ENCODE data around the gene ZNF827. TPM values are rescaled to one million over a fixed set of nuclear protein-coding genes. Genes with fewer than 3 reads are reported as not detected.

The ZNF827 gene
- total RNA-seq, 1 experiment from 2014 or later = 22.4 TPM

GRCh38 chr4:145847764-145848163 is 90.9 kb downstream of the ZNF827 start:
- Histone ChIP-seq H4K20me1 (ENCODE audit: insufficient read depth) (no peaks in the 10 kb centered on the region), H2AFZ (no peak overlapping the region), H3K36me3 (ENCODE audit: low read depth) (0 out of 2 replicates have a peak, but pooled peaks cover 4% of the 10 kb centered on the region), H3K9me3 (ENCODE audit: insufficient read depth, low read depth) (no peaks in the 10 kb centered on the region), H3K9me2 (ENCODE audit: insufficient read depth) (no peaks in the 10 kb centered on the region), H3K27ac (no peak overlapping the region), H3K27me3 (ENCODE audit: insufficient read depth, low read depth) (no peaks in the 10 kb centered on the region), H3F3A (ENCODE audit: insufficient read depth, low read depth) (no peaks in the 10 kb centered on the region), H3K79me2 (ENCODE audit: low read depth) (no peaks in the 10 kb centered on the region), H3K4me2 (no peak overlapping the region), H3K4me1 (replicated peaks; ENCODE audit: insufficient read depth) (0 out of 2 replicates have a peak, but pooled peaks cover 4% of the 10 kb centered on the region), H3K4me3 (no peak overlapping the region)
- TF ChIP-seq CTCF (conservative IDR thresholded peaks at IDR 0.05) = no peak
- no peak for TF ChIP-seq EZH2 (IDR thresholded peaks at IDR 0.05; ENCODE audit: low read depth)
- CTCF ChIA-PET = no interaction called here
- POLR2A ChIA-PET (ENCODE audit: unreplicated experiment) = no interaction called here
- intact Hi-C loops (cut with micrococcal nuclease; ENCODE audit: unreplicated experiment) = no loop called here
- no TSS peak for BruUV-seq (replicated peaks)
- DNase-seq = no peak

GRCh38 chr4:145845118-145845517 is 93.5 kb downstream of the ZNF827 start:
- TF ChIP-seq EZH2 (IDR thresholded peaks at IDR 0.05; ENCODE audit: low read depth) (no peak), CTCF (conservative IDR thresholded peaks at IDR 0.05) (no peak)
- no TSS peak for BruUV-seq (replicated peaks)
- ChIA-PET POLR2A (ENCODE audit: unreplicated experiment) (no interaction called here), CTCF (no interaction called here)
- no peaks in the 10 kb centered on the region for H3K9me3 ChIP-seq (ENCODE audit: insufficient read depth, low read depth)
- H3K9me2 ChIP-seq (ENCODE audit: insufficient read depth) = no peaks in the 10 kb centered on the region
- 0 out of 2 replicates have a peak, but pooled peaks cover 4% of the 10 kb centered on the region for H3K36me3 ChIP-seq (ENCODE audit: low read depth)
- DNase-seq = no peak
- H3K27me3 ChIP-seq (ENCODE audit: insufficient read depth, low read depth) = no peaks in the 10 kb centered on the region
- H4K20me1 ChIP-seq (ENCODE audit: insufficient read depth) = no peaks in the 10 kb centered on the region
- no peaks in the 10 kb centered on the region for H3K79me2 ChIP-seq (ENCODE audit: low read depth)
- H2AFZ ChIP-seq = no peak overlapping the region
- H3K27ac ChIP-seq = no peak overlapping the region
- intact Hi-C loops (cut with micrococcal nuclease; ENCODE audit: unreplicated experiment) = no loop called here
- 0 out of 2 replicates have a peak, but pooled peaks cover 5% of the 10 kb centered on the region for H3K4me1 ChIP-seq (replicated peaks; ENCODE audit: insufficient read depth)
- H3K4me2 ChIP-seq = no peak overlapping the region
- H3F3A ChIP-seq (ENCODE audit: insufficient read depth, low read depth) = no peaks in the 10 kb centered on the region
- H3K4me3 ChIP-seq = no peak overlapping the region

DNA sequence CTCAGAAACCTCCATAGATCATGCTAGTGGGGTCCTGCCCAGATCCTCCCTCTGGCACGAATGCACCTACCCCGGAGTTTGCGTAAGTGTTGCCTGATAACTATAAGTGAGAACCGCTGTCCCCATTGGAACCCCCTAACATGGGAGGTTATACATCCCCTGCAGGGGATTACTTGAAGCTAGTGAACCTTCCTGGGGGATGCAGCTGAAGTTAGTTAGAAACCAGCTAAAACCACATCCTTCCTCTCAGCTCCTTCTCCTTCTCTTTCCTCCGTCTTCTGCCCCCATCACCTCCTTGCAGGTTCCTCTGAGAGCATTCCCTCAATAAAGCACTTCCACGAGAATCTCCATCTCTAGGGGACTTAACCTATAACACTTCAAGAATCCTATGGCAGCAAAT is 95.0 kb downstream of the ZNF827 start:
- Histone ChIP-seq H3K9me2 (ENCODE audit: insufficient read depth) (no peaks in the 10 kb centered on the region), H3K79me2 (ENCODE audit: low read depth) (no peaks in the 10 kb centered on the region), H3K9me3 (ENCODE audit: insufficient read depth, low read depth) (no peaks in the 10 kb centered on the region), H3F3A (ENCODE audit: insufficient read depth, low read depth) (no peaks in the 10 kb centered on the region), H4K20me1 (ENCODE audit: insufficient read depth) (no peaks in the 10 kb centered on the region), H2AFZ (no peak overlapping the region), H3K4me3 (no peak overlapping the region), H3K27ac (peak overlapping the region; percentile 65), H3K36me3 (ENCODE audit: low read depth) (0 out of 2 replicates have a peak, but pooled peaks cover 4% of the 10 kb centered on the region), H3K4me2 (no peak overlapping the region), H3K4me1 (replicated peaks; ENCODE audit: insufficient read depth) (0 out of 2 replicates have a peak, but pooled peaks cover 5% of the 10 kb centered on the region), H3K27me3 (ENCODE audit: insufficient read depth, low read depth) (no peaks in the 10 kb centered on the region)
- CTCF ChIA-PET = no interaction called here
- intact Hi-C loops (cut with micrococcal nuclease; ENCODE audit: unreplicated experiment) = no loop called here
- POLR2A ChIA-PET (ENCODE audit: unreplicated experiment) = interaction anchor here (0.7 kb wide), 1 partner anchor 159 kb away, joined by 5 read pairs; no protein-coding TSS in a partner anchor
- TF ChIP-seq EZH2 (IDR thresholded peaks at IDR 0.05; ENCODE audit: low read depth) (no peak), CTCF (conservative IDR thresholded peaks at IDR 0.05) (no peak)
- BruUV-seq (replicated peaks) = no TSS peak
- DNase-seq = no peak
